ENCODE data around the gene GPR173.

DNA sequence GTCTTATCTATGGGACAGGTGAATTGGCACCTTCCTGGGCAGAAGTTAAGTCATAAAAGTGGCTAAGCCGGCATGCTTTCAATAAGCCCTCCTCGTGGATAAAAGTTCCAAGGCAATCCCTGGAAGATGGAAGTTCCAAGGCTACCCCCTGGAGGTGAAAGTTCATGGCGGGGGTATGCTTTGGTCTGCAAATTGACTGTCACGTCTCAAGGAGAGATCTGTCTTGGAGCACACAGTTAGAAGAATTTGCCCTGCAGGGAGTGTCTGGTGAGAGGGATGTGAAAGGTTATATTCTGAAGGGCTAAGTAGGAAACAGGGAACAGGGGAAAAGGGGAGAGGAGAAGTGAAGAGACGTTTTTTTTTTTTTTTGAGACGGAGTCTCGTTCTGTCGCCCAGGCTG, 26.2 kb upstream of the GPR173 start:
- TF ChIP-seq, protein P1, sequence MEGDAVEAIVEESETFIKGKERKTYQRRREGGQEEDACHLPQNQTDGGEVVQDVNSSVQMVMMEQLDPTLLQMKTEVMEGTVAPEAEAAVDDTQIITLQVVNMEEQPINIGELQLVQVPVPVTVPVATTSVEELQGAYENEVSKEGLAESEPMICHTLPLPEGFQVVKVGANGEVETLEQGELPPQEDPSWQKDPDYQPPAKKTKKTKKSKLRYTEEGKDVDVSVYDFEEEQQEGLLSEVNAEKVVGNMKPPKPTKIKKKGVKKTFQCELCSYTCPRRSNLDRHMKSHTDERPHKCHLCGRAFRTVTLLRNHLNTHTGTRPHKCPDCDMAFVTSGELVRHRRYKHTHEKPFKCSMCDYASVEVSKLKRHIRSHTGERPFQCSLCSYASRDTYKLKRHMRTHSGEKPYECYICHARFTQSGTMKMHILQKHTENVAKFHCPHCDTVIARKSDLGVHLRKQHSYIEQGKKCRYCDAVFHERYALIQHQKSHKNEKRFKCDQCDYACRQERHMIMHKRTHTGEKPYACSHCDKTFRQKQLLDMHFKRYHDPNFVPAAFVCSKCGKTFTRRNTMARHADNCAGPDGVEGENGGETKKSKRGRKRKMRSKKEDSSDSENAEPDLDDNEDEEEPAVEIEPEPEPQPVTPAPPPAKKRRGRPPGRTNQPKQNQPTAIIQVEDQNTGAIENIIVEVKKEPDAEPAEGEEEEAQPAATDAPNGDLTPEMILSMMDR (conservative IDR thresholded peaks at IDR 0.05; ENCODE audit: low read depth in 2 of 2): no peak
- TF ChIP-seq POLR2AphosphoS5 (IDR thresholded peaks at IDR 0.05; ENCODE audit: low read depth) (no peak), EZH2phosphoT487 (IDR thresholded peaks at IDR 0.05; ENCODE audit: unreplicated experiment) (no peak)
